ENCODE results near the gene ARHGAP32.

GRCh38 chr11:128949791-128950454 lies 242.2 kb downstream of the ARHGAP32 start:
- TF ChIP-seq EP300 (IDR thresholded peaks at IDR 0.05) (no peak), CTCF (IDR thresholded peaks at IDR 0.05) (no peak)

Measured in upper lobe of left lung (tissue), 4 donors.